RKO (cell line): Measurements from ENCODE around the gene ZNF8.
"Not testable (repeated sequence)": the region's sequence is repeated elsewhere in the genome, so short reads cannot be mapped to it uniquely, and the experiment has no call there.

Source experiments
- DNase-seq: peaks from one replicate; pipeline ENCODE4 v3.0.0-alpha.2; 2016; ENCODE audit warnings: low spot score

The ZNF8 gene

DNA sequence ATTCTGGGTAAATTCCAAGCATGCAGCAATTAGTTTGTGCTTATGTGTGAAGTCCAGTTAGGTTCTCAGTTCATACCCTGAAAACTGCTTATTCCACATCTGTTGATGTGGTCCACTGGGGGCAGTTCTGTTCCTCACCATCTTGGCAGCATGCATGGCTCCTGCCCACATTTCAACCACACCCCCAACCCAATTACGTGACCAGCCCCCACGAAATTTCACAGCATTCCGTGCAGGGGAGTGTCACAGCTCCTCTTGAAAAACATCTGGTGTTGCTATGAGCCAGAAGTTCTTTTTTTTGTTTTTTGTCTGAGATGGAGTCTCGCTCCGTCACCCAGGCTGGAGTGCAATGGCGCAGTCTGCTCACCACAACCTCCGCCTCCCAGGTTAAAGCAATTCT lies 17.3 kb downstream of the ZNF8 start:
- no peak for DNase-seq

- no peak for DNase-seq
Measured at GRCh38 chr19:58300620-58301019, 21.9 kb downstream of the ZNF8 start.

GRCh38 chr19:58304255-58304654 lies 25.5 kb downstream of the ZNF8 start:
- no peak for DNase-seq

DNA sequence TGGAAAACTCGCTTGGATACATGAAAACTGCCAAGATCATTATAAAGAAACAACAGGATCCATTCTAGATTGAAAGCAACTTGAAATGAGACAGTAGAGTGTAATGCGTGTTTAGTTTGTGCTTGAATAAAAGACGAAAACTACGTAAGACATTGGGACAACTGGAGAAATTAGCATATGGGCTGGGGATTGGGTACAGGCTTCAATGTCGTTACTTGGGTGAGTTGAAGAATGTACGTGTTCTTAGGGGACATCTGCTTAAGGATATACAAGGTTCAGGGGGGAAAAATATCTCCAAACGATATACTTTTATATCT lies 26.0 kb downstream of the ZNF8 start:
- DNase-seq = no peak

GRCh38 chr19:58305065-58305931 lies 26.5 kb downstream of the ZNF8 start, which contains the start of gene ERVK3-1:
Gene ERVK3-1 (plus strand): TSS chr19:58305377. CDS start chr19:58312169, 6,792 bp downstream.
- DNase-seq = peak; percentile 98

- DNase-seq = peak; percentile 34
Measured at GRCh38 chr19:58305932-58306323, 27.2 kb downstream of the ZNF8 start.

- no peak for DNase-seq
Measured at GRCh38 chr19:58307736-58308135, 29.0 kb downstream of the ZNF8 start.

DNA sequence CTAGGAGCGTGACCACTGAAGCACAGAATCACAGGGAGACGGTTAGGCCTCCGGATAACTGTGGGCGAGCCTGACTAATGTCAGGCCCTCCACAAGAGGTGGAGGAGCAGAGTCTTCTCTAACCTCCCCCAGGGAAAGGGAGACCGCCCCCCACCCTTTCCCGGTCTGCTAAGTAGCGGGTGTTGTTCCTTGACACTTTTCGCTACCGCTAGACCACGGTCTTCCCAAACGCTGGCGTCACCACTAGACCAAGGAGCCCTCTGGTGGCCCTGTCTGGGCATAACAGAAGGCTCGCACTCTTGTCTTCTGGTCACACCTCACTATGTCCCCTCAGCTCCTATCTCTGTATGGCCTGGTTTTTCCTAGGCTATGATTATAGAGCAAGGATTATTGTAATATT lies 31.9 kb downstream of the ZNF8 start:
- not testable (repeated sequence) for DNase-seq

- no peak for DNase-seq
Measured at GRCh38 chr19:58311345-58311865, 32.6 kb downstream of the ZNF8 start.

DNA sequence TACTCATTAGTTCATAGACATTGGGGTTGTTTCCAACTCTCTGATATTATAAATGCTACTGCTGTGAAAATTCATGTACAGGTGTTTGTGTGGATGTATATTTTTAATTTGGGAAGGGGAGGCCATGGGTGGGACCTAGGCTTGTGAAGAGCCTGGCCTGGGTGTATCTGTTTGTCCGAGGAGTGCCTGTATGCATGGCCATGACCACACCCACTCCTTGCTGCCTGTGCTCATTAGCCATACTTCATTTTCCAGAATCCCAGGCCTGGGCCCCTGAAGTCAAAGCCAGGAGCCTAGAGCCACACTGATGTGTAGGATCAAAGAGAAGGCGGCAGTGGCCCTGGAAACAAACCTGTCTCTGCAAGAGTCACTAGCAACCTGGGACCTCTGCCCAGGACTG lies 36.8 kb downstream of the ZNF8 start:
- DNase-seq = no peak

GRCh38 chr19:58317476-58318072 lies 38.8 kb downstream of the ZNF8 start:
- peak; percentile 70 for DNase-seq

DNA sequence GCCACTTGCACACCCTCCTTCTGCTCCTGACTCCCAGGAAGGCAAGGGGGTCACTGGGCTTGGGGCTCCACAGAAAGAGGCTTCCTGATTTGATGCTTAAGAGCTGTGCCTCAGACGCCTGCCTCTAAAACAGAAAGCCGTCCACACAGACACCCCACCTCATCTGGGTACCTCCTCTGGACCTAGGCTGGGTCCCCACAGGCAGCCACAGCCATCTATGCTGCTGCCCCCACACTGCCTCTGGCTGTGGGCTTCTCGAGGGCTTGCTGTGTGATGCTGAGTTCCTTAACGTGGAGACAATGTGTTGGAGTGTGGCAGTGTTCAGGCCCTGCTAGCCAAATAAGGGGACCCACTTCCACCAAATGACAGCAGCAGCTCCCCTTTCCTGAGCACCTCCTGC lies 39.5 kb downstream of the ZNF8 start:
- DNase-seq = no peak

GRCh38 chr19:58319241-58319640 lies 40.5 kb downstream of the ZNF8 start:
- no peak for DNase-seq

- DNase-seq = peak; percentile 82
Measured at GRCh38 chr19:58325311-58326022, 46.7 kb downstream of the ZNF8 start.

GRCh38 chr19:58326501-58326913 lies 47.8 kb downstream of the ZNF8 start:
- no peak for DNase-seq

GRCh38 chr19:58326914-58327726 lies 48.4 kb downstream of the ZNF8 start, which contains the start of gene ZSCAN22:
Gene ZSCAN22 (plus strand): TSS chr19:58326994. CDS start chr19:58334803, 7,809 bp downstream.
- peak; percentile 97 for DNase-seq

GRCh38 chr19:58328999-58329398 lies 50.2 kb downstream of the ZNF8 start:
- peak; percentile 22 for DNase-seq

GRCh38 chr19:58330458-58330857 lies 51.7 kb downstream of the ZNF8 start:
- peak; percentile 80 for DNase-seq

DNA sequence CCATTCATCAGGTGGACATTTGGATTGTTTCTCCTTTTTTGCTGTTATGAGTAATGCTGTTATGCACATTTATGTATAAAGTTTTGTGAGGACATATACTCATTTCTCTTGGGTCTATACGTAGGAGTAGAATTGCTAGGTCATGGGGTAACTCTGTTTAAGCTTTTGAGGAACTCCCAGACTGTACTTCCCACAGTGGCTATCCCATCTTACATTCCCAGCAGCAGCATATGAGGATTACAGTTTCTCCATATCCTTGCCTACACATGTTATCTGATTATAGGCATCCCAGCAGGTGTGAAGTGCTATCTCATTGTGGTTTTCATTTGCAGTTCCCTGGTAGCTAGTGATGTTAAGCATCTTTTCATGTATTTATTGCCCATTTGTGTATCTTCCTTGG lies 53.9 kb downstream of the ZNF8 start:
- no peak for DNase-seq

- no peak for DNase-seq
Measured at GRCh38 chr19:58334691-58335249, 56.0 kb downstream of the ZNF8 start.

DNA sequence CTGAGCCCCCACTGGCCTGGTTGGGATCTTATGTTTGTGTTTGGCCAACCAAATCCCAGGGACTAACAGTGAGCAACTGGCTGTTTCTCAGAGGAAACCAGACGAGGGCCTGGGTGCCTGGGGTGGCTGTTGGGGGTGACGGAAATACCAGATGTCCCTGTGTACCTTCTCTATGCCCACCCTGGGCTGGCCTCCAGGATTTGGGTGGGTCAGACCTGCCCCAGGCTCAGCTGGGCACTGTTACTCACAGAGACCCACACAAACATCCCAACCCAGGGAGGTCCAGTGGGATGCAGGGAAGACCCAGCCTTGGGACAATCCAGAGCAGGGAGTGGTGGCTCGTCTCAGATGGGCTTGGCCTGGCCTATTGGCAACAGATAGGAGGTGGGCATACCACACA lies 56.9 kb downstream of the ZNF8 start:
- DNase-seq = no peak
